Activated T-cell treated with anti-CD3 and anti-CD28 coated beads for 1 hour (primary cell): ENCODE results near the gene PELO.
"Not testable (repeated sequence)": the region's sequence is repeated elsewhere in the genome, so short reads cannot be mapped to it uniquely, and the experiment has no call there.

Source experiments
- DNase-seq: peaks from one replicate; pipeline ENCODE4 v3.0.0-alpha.2; 2020; ENCODE audit warnings: low read depth

The PELO gene

DNA sequence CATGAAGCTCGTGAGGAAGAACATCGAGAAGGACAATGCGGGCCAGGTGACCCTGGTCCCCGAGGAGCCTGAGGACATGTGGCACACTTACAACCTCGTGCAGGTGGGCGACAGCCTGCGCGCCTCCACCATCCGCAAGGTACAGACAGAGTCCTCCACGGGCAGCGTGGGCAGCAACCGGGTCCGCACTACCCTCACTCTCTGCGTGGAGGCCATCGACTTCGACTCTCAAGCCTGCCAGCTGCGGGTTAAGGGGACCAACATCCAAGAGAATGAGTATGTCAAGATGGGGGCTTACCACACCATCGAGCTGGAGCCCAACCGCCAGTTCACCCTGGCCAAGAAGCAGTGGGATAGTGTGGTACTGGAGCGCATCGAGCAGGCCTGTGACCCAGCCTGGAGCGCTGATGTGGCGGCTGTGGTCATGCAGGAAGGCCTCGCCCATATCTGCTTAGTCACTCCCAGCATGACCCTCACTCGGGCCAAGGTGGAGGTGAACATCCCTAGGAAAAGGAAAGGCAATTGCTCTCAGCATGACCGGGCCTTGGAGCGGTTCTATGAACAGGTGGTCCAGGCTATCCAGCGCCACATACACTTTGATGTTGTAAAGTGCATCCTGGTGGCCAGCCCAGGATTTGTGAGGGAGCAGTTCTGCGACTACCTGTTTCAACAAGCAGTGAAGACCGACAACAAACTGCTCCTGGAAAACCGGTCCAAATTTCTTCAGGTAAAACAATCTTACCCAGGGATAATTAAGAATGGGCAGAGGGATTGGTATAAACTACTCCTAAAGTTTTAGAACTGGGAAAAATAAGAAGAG is 12.9 kb downstream of the PELO start:
- DNase-seq, result peak; percentile 19

DNA sequence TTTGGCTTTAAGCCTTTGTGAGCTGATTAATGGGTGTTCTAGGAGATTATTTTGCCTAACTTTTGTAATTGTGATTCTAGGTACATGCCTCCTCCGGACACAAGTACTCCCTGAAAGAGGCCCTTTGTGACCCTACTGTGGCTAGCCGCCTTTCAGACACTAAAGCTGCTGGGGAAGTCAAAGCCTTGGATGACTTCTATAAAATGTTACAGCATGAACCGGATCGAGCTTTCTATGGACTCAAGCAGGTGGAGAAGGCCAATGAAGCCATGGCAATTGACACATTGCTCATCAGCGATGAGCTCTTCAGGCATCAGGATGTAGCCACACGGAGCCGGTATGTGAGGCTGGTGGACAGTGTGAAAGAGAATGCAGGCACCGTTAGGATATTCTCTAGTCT is 13.6 kb downstream of the PELO start:
- no peak for DNase-seq

DNA sequence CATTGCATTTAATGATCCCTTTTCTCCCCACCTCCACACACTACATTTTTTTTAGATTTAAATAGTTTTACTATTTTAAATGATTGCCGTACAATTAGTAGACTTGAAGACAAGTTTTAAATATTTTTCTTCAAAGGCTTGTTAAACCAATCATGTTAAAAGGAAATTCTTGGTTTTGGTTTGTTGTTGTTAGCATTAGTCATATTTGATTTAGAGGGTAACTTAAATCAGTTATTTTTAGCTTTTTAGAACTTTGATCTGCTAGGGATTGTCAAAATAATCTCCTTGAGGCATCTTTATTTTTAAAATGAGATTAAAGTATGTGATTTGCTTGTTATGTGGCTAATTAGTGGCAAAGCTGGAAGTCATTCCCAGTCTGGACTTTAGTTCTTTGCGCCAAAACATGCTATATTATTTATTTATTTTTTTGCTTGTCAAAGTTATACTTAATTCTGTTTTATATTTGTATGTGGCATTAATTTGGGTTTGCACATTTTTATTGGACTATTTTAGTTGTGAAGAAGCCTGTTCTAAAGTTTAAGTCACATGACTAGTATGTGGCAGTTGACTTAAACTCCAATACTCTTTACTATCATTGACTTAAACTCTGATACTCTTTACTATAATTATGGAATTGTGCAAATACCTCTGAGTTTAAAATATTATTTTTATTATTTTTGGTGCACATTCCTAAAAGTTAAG is 14.7 kb downstream of the PELO start:
- no peak for DNase-seq

DNA sequence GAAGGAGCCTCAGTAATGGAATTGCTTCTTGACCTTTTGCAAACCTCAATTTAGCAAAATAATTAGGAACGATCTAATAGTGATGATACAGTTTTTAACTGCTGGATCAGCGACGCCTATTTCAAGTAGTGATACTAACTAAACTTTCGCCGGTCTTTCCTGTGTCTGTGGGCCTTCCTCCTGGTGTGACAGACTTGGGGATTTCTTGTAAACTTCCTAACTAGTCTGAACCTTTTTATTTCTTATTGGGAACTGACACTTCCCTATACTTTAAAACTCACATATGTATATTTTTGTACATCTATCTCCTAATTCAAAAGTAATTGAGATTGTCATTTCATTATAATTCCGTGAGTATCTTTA is 15.2 kb downstream of the PELO start:
- no peak for DNase-seq

DNA sequence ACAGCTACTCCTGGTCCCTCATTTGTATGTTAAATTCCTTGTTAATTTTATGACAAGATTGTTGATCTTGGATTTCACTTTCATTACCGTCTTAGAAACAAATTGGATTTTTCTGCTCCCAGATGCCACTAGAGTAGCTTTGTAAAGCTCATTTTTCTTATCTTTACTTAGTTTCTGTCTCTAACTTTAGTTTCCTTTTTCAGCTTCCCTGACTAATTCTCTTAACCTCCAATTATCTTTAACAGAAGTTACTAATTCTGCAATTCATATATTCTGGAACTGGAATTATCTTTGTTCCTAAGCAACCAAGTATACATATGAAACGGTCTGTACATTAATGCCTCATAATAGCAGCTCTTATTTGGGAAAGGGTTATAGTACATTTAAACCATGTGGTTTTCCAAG is 16.7 kb downstream of the PELO start:
- no peak for DNase-seq

DNA sequence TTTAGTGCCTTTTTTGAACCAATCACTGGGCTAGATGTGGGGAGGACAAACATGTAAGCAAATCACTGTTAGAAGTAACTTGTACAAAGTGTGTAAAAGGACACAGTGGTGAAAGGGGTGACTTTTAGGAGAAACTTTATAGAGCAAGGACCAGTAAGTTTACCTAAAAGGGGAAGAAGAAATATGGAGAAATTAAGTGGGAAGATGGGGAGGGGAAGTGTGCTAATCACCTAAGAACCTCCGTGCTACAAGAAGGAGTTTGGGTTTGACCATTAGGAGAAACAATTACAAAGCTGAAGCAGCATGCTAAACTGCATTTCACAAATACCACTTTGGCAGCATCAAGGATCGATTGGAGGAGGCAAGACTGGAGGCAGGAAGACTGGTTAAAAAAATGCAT is 17.3 kb downstream of the PELO start:
- no peak for DNase-seq

DNA sequence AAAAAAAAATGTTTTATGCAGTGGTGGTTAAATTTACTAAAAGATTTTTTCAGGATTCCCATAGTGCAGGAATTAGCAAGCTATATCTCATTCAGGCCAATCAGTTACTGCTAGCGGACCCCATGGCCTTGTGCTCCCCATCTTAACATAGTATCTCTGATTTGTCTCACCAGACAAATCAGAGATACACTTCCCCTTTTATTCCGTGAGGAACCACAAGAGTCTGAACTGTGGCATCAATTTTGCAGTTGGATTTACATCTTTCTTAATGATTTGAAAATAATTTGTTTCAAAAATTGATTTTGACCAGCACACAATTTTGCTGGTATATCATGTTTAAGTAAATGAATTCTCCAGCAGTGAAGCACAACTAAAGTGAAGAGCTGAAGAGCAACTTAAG is 17.9 kb downstream of the PELO start:
- no peak for DNase-seq

DNA sequence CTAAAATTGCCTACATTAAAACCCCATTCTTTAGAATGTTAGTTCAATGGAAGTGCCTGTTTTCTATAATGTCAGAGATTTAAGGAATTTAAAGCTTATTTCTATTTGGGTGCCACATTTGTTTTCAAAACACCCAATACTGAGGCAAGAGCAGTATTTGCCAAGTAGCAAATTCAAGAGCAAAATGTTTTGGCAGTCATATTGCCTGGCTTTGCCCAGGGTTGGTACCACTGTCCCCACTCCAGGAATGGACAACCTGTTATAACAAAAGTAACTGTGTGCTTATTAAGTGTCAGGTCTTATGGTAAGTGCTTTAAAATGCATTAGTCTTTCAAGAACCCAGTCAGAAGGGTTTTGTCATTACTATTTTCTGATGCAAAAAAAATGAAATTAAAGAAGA is 19.3 kb downstream of the PELO start:
- no peak for DNase-seq

DNA sequence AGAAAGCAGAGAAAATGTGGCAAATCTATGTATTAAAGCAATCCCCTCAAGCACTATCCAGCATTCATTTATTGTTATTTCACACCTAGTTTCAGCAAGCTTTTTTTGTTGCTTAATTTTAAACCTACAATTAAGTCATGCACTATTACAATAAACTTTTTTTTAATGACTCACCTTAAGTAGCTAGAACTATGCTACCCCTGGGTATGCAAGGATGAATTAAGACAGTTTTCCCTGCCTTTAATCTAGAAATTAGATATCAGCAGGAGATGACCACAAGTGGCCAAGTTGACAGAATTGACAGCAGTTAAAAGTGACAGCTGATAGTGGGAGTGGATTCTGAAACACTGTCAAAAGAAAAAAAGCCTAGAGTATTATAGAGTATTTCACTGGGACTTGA is 20.0 kb downstream of the PELO start:
- no peak for DNase-seq

DNA sequence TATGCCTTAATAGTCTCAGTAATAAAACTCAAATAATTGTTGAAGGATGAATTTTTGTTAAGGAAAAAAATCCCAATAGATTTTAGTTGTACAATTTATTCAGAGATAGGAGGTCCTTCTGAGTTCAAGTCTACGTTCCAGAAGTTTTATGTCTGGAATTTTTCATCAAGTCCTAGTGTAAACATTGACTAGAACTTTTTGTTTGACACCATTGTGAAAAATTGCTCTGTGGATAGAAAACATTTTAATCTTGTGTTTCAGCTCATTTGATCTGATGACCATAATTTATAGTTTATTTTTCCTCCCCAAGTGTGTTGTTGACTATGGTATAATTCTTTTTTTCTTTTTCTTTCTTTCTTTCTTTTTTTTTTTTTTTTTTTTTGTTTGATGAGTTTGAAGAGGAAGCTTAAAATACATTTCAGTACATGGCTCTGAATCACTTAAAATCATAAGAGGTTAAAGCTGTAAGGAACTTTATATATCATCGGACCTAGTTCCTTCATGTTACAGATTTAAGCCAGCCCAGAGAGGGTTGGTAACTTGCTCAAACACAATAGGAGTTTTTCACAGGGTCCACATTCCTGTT is 20.7 kb downstream of the PELO start:
- DNase-seq, result no peak

DNA sequence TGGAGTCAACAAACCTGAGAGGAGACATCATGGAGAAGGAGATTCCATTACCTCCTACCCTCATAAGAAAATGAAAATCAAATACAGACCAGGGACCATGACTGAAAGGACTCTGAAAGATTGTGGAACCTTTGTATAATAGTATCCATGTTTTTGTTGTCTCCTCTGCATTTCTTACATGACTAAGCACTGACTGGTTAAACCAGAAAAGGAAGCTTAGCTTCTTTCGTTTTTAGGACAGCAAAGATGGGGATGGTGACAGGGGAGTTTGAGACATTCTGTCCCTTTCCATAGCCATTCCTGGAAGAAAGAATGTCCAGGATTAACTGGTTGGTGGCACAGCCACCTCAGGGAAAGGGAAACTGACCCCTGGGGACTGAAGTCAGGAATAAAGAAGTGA is 22.2 kb downstream of the PELO start:
- no peak for DNase-seq

DNA sequence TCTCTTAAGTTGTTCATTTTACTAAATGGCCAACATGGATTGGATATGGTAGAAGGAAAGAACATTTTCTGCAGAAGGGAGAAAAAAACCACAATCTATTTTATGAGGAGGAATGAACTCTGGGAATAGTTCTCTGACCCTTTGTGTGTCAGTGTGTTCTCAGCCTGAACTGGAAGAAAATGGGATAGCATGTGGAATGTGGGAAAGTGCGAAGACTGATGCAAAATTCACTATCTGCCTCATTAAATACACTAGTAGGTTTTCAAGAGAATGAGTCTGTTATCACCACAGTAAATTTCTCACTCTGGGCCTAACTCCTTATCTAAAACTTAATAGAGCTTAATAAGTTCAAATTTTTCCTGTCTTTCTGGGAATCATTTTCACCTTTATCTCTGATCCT is 22.7 kb downstream of the PELO start:
- DNase-seq, result no peak

DNA sequence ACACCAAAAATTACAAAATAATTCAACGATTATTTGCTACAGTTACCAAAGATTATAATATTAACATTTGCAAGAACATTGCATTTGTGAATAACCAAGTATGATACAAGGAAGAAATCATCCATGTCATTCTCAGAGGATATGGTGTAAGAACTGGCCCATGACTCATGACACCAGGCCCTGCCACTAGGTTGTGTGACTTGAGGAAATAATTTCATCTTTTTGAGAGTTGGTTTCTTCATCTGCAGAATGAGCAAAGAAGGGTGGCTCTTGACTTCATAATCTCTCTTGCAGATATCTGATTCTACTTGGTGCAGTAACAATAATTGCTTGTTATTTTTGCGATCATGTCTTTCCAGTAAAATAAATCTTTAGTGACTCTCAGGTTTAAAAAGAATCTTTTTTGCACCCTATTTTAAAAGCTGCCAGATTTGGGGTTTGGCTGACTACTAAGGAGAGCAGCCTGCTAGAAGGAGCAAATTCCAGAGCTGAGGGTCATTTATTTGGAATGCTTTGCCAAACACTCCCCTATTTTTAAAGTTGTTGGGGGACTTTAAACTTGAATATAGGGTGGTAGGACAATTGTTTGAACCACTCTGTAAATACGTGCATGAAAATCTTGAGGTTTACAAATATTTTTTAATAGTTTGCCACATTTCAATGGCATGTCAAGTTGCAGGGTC is 23.5 kb downstream of the PELO start:
- DNase-seq, result no peak

DNA sequence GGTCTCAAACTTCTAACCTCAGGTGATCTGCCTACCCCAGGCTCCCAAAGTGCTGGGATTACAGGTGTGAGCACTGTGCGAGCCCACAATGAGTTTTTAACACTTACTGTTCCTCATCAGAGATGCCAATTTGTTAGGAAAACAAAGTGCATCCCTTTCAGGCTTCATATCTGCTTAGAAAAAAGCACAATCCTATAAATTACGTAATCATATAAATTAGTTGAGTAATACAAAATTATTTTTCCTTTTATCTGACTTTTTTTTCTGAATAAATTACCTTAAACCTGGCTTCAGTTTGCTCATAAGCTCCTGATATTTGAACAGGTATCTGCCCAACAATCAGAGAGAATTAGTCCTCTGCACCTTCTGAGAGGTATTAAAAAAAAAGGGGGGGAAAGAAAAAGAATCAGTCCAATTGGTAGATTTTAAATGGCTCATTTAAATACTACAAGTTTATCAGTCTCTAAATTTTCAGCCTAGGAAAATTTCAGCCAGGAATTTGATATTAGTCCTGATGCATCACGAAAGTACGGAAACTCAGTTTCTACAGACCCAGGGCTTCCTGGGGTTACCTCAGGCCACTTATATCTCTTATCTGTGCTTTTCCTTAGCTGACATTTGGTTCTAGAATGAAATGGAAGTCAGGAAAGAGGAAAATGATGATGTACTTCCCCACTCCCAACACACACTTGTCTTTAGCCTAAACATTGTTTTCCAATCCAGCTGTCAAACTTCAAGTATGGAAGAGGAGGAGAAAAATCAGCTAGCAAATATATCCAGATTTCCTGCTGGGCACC is 26.8 kb downstream of the PELO start:
- no peak for DNase-seq

DNA sequence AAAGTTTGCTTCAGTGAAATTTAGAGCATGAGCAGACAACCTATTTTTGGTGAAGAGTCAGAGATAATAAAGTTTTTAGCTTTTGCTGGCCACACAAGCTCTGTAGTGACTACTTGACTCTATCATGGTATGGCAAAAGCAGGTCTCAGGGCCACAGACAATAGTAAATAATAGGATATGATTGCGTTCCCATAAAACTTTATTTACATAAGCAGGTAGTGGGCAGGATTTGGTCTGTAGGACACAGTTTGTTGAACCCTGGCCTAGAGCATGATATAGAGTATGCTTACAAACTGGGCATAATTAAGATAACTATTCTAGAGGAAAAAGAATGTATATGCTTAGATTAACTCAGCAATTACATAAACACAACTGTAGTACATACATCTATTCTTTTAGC is 30.1 kb downstream of the PELO start:
- DNase-seq, result no peak

DNA sequence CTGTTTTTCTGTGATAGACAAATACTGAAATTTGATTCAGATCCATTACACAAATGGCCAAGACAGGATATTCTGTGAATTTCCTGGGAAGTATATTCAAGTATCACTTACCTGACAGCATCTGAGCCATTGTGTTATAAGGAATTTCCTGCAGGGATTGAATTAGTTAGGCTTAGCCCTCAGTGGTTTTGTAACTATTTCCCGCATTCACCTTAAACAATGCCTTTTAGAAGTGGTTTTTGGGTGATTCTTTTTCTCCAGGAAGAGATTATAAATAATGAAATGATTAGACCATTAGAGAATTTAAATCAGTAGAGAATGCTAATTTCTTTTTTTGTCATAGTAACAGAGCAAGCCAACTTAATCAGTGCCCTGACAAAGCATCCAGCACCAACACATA is 30.6 kb downstream of the PELO start:
- no peak for DNase-seq

DNA sequence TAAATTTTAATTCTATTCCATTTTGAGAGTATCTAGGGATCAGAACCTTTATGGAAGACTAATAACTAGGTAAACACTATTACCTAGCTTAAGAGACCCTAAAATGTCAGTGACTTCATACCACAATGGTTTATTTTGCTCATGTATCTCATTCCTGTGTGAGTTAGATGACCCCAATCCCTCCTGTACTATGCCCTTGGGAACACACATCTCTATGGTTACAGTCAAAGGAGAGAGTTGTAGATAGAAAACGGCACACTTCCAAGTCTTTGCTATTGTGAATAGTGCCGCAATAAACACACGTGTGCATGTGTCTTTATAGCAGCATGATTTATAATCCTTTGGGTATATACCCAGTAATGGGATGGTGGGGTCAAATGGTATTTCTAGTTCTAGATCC is 31.1 kb downstream of the PELO start:
- DNase-seq, result not testable (repeated sequence)

DNA sequence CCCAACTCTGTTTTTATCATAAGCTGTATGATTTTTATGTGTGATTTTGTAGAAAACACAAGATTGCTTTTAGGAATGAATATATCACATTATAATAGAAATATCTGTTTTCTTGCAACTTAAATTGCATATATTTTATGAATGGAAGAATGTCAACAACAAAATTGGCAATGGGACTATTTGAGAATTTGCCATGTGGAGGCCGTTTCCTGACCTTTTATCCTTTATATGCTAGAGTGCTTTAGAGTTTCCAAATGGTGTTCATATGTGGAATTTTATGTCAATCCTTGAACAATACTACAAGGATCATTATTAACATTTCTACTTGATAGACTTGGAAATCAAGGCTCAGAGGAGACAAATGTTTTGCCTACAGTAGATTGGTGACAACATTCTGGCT is 34.2 kb downstream of the PELO start:
- DNase-seq, result no peak

DNA sequence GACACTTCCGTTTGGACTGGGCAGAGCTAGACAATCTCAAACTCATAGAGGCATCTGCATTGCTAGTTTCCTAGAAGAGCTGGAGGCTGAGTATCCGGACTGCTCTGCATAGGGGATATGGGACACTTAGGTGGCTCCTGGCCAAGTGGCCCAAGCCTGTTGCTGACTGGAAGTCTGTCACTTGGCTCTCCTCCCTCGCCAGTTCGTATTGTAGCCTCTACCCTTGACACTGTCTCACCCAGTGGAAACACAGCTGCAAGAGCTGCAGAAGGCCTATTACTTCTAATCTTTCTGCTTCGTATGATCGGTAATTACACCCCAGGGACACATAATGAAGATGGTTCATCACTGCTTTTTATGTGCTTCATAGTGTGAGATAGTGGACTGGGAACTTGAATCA is 34.7 kb downstream of the PELO start:
- no peak for DNase-seq

DNA sequence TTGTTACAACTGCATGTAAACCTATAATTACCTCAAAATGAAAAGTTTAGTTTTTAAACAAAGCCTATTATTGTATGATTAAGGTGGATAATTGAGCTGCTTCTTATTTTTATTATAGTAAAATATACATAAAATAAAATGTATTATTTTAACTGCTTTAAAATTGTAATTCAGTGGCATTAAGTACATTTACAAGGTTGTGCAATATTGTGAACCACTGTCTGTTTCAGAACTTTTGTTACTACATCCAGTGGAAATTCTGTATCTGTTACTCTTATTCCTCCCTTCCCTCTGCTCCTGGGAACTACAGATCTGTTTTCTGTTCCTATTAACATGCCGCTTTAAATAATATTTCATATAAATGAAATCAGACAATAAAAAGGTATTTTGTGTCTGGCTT is 37.1 kb downstream of the PELO start:
- no peak for DNase-seq

DNA sequence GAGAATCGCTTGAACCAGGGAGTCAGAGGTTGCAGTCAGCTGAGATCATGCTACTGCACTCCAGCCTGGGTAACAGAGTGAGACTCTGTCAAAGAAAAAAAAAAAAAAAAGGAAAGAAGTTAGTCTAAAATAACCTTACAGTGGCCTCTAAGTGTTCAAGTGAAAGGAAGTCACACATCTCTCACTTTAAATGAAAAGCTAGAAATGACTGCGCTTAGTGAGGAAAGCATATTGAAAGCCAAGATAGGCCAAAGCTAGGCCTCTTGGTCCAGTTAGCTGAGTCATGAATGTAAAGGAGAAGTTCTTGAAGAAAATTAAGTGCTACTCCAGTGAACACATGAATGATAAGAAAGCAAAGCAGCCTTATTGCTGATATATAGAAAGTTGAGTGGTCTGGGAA is 38.1 kb downstream of the PELO start:
- no peak for DNase-seq

DNA sequence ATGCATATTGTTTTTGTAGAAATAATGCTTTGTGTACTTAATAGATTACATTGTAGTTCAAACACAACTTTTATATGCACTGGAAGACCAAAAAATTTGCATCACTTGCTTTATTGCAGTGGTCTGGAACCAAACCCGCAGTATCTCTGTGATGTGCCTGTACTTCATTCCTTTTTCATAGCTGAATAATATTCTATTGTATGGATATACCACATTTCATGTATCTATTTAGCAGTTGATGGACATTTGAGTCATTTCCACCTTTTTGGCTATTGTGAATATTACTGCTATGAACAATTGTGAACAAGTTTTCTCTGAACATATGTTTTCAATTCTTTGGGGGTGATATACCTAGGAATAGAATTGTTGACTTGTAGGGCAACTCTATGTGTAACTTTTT is 40.1 kb downstream of the PELO start:
- DNase-seq, result no peak
